ENCODE results near the gene ZNF878.
A peak's percentile ranks its signal among the peaks of the same experiment; 100 is the strongest.
"Not testable (repeated sequence)": the region's sequence is repeated elsewhere in the genome, so short reads cannot be mapped to it uniquely, and the experiment has no call there.

The ZNF878 gene

GRCh38 chr19:12052497-12053169 lies at the start of gene ZNF878:
Gene ZNF878, minus strand, starts transcription at chr19:12052961. Its CDS starts 160 bp downstream, at chr19:12052801.
- peak; percentile 32 to 72 (median 40) for DNase-seq (ENCODE audit: low read depth in 3 of 3)

- no peak for DNase-seq (ENCODE audit: low read depth in 3 of 3)
These were observed 45.3 kb upstream of the ZNF878 start for GRCh38 chr19:12098040-12098439.

GRCh38 chr19:12095111-12095790 lies 42.5 kb upstream of the ZNF878 start:
- DNase-seq (ENCODE audit: low read depth in 3 of 3): no peak

- no peak for DNase-seq (ENCODE audit: low read depth in 3 of 3)
These were observed 41.0 kb upstream of the ZNF878 start for GRCh38 chr19:12093777-12094176.

GRCh38 chr19:12092956-12093355 lies 40.2 kb upstream of the ZNF878 start:
- no peak for DNase-seq (ENCODE audit: low read depth in 3 of 3)

GRCh38 chr19:12092065-12092867 lies 39.5 kb upstream of the ZNF878 start:
- DNase-seq (ENCODE audit: low read depth in 3 of 3): peak; percentile 38 to 80 (median 49)

- peak; percentile 43 to 73 (median 47) for DNase-seq (ENCODE audit: low read depth in 3 of 3)
These were observed 38.0 kb upstream of the ZNF878 start for GRCh38 chr19:12090807-12091206.

- DNase-seq (ENCODE audit: low read depth in 3 of 3): no peak
These were observed 32.5 kb upstream of the ZNF878 start for GRCh38 chr19:12085074-12085818.

GRCh38 chr19:12083336-12083735 lies 30.6 kb upstream of the ZNF878 start:
- not testable (repeated sequence) for DNase-seq (ENCODE audit: low read depth in 3 of 3)

GRCh38 chr19:12077375-12077774 lies 24.6 kb upstream of the ZNF878 start:
- no peak for DNase-seq (ENCODE audit: low read depth in 3 of 3)

GRCh38 chr19:12076331-12076730 lies 23.6 kb upstream of the ZNF878 start:
- DNase-seq (ENCODE audit: low read depth in 3 of 3): not testable (repeated sequence)

GRCh38 chr19:12075538-12076139 lies 22.9 kb upstream of the ZNF878 start:
- no peak for DNase-seq (ENCODE audit: low read depth in 3 of 3)

- DNase-seq (ENCODE audit: low read depth in 3 of 3): peak; percentile 56 to 80 (median 57)
These were observed 12.1 kb upstream of the ZNF878 start, which contains the start of gene ZNF844 for GRCh38 chr19:12064590-12065538. Gene ZNF844, plus strand, starts transcription at chr19:12064731. Its CDS starts 143 bp downstream, at chr19:12064874.

GRCh38 chr19:12055784-12056183 lies 3.0 kb upstream of the ZNF878 start:
- DNase-seq (ENCODE audit: low read depth in 3 of 3): no peak

- DNase-seq (ENCODE audit: low read depth in 3 of 3): no peak
These were observed 667 bp downstream of the ZNF878 start for GRCh38 chr19:12052091-12052496.

- no peak for DNase-seq (ENCODE audit: low read depth in 3 of 3)
These were observed 4.9 kb downstream of the ZNF878 start for GRCh38 chr19:12047868-12048267.

- DNase-seq (ENCODE audit: low read depth in 3 of 3): no peak
These were observed 8.9 kb downstream of the ZNF878 start for GRCh38 chr19:12043752-12044422.

- DNase-seq (ENCODE audit: low read depth in 3 of 3): no peak
These were observed 9.9 kb downstream of the ZNF878 start for GRCh38 chr19:12042893-12043292.
